ENCODE data around the gene XRCC1. TPM values are rescaled to one million over a fixed set of nuclear protein-coding genes. Genes with fewer than 3 reads are reported as not detected.
A peak's percentile ranks its signal among the peaks of the same experiment; 100 is the strongest.

The XRCC1 gene
- total and polyA plus RNA-seq, 9 of the 15 experiments (the other 6 are each of a cell fraction or from before 2014, with no cell fraction given), result 1.5 to 36.9 (median 24.9) TPM

- TF ChIP-seq C11orf30 (IDR thresholded peaks at IDR 0.05; ENCODE audit: low read depth) (peak; percentile 99), TSC22D4 (tag; IDR thresholded peaks at IDR 0.05) (no peak), BHLHE40 (IDR thresholded peaks at IDR 0.05; ENCODE audit: low read length) (peak; percentile 10), HNRNPUL1 (IDR thresholded peaks at IDR 0.05; ENCODE audit: low read length) (no peak), MBD2 (IDR thresholded peaks at IDR 0.05; ENCODE audit: borderline replicate concordance, low read depth) (0 out of 2 replicates have a peak, but pooled peaks have one; percentile 43), ZNF561 (CRISPR knock-in tag; conservative IDR thresholded peaks at IDR 0.05) (0 out of 2 replicates have a peak, but pooled peaks have one; percentile 19), ETV6 (IDR thresholded peaks at IDR 0.05; ENCODE audit: borderline replicate concordance in 1 of 2, low read depth in 2 of 2, low read length in 1 of 2) (no peak), ETV6 (CRISPR knock-in tag; IDR thresholded peaks at IDR 0.05; ENCODE audit: borderline replicate concordance) (no peak), KLF16 (IDR thresholded peaks at IDR 0.05) (0 out of 2 replicates have a peak, but pooled peaks have one; percentile 22), GMEB1 (CRISPR knock-in tag; IDR thresholded peaks at IDR 0.05) (peak; percentile 48; the same call in 1 of the 2 replicates), ZBTB17 (CRISPR knock-in tag; IDR thresholded peaks at IDR 0.05) (0 out of 2 replicates have a peak, but pooled peaks have one; percentile 50), ZNF449 (CRISPR knock-in tag; IDR thresholded peaks at IDR 0.05) (no peak), HDAC8 (tag; IDR thresholded peaks at IDR 0.05) (peak; percentile 49; the same call in 1 of the 2 replicates), ZNF41 (CRISPR knock-in tag; conservative IDR thresholded peaks at IDR 0.05) (0 out of 2 replicates have a peak, but pooled peaks have one; percentile 9), ZNF165 (CRISPR knock-in tag; IDR thresholded peaks at IDR 0.05; ENCODE audit: borderline replicate concordance) (peak; percentile 46; the same call in 1 of the 2 replicates)
- TF ChIP-seq, protein P1, sequence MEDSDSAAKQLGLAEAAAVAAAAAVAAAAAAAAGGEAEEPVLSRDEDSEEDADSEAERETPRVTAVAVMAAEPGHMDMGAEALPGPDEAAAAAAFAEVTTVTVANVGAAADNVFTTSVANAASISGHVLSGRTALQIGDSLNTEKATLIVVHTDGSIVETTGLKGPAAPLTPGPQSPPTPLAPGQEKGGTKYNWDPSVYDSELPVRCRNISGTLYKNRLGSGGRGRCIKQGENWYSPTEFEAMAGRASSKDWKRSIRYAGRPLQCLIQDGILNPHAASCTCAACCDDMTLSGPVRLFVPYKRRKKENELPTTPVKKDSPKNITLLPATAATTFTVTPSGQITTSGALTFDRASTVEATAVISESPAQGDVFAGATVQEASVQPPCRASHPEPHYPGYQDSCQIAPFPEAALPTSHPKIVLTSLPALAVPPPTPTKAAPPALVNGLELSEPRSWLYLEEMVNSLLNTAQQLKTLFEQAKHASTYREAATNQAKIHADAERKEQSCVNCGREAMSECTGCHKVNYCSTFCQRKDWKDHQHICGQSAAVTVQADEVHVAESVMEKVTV (CRISPR knock-in tag; IDR thresholded peaks at IDR 0.05), result 0 out of 2 replicates have a peak, but pooled peaks have one; percentile 27
- TF ChIP-seq, protein P2, sequence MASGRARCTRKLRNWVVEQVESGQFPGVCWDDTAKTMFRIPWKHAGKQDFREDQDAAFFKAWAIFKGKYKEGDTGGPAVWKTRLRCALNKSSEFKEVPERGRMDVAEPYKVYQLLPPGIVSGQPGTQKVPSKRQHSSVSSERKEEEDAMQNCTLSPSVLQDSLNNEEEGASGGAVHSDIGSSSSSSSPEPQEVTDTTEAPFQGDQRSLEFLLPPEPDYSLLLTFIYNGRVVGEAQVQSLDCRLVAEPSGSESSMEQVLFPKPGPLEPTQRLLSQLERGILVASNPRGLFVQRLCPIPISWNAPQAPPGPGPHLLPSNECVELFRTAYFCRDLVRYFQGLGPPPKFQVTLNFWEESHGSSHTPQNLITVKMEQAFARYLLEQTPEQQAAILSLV (tag; IDR thresholded peaks at IDR 0.05), result no peak
These were observed 20.9 kb upstream of the XRCC1 start, which contains the start of the genes IRGQ and ZNF576 (continued) for GRCh38 chr19:43595999-43596841.
